ENCODE results near the gene EPHB2.

EPHB2 gene

DNA sequence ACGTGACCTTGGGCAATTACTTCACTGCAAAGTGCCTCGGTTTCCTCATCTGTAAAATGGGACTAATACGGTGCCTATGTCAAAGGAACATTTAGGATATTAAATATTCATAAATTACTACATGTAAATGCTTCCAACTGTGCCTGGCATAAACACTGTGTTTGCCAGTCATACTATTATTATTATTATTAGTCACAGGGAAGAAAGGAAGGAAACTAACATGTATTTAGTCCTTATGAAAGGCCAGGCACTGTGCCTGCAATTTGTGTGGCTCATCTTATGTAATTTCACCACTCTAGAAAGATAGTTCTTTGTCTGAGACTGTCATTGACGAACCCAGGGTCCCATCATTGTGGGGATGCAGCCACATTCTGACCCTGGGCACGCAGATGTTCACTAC lies 45.0 kb downstream of the EPHB2 start:
- no peak overlapping the region for H3K9ac ChIP-seq (ENCODE audit: insufficient read length)
- no peaks in the 10 kb centered on the region for H3K9me3 ChIP-seq (ENCODE audit: low read depth, low read length)
- H3K36me3 ChIP-seq (ENCODE audit: insufficient read depth, low read length), result no peaks in the 10 kb centered on the region
- H3K27ac ChIP-seq, result no peak overlapping the region
- TF ChIP-seq EZH2 (IDR thresholded peaks at IDR 0.05) (no peak), FOXP2 (optimal IDR thresholded peaks at IDR 0.05; ENCODE audit: control extremely low read depth, extremely low read length, insufficient read depth) (no peak), POLR2AphosphoS5 (IDR thresholded peaks at IDR 0.05; ENCODE audit: borderline replicate concordance, low read depth, low read length) (no peak)
- no peak for DNase-seq (ENCODE audit: low read depth, low spot score)
- no peak overlapping the region for H3K4me3 ChIP-seq

DNA sequence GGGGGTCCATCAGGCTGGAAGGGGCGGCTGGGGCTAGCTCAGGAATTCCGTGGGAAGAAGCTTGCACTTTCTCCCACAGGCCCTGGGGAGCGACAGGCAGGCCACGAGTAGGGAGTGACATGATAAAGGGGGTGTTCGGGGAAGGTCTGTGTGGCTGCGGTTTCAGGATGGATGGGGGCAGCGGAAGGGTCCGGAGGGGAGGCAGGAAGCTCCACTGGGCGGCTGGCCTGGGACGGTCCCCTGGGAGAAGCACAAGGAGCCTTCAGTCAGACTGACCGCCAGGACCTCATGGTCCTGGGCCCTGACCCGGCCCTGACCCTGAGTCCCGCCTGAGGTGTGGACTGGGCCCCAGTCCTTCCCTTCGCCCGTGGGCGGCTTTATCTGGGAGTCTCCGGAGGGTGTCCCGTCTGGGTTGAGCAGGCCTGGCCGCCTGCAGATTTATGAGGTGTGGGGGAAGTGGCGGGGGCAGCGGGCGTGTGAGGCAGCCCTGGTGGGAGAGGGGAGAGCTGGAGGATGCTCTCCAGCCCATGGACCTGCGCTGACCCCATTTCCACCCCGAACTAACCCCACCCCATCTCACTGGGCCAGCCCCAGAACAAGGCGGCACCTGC lies 45.6 kb downstream of the EPHB2 start:
- no peak overlapping the region for H3K9ac ChIP-seq (ENCODE audit: insufficient read length)
- no peaks in the 10 kb centered on the region for H3K9me3 ChIP-seq (ENCODE audit: low read depth, low read length)

DNA sequence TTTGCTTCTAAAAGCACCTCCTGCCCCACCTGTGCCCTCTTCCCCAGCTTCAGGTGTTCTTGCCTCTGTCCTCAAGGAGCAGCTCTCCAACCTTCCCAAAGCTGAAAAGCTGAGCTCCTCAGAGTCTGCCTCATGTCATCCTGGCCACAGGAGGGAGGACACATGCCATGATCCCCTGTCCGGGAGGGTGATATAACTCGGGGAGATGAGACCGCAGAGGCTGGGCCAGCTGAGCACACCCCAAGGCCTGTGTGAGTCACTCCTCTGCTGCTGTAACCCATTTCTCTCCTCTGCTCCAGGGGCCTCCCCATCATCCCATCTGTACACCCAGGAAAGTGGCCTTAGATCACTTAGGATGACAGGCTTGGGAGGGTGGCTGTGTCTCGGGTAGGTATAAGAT lies 49.8 kb downstream of the EPHB2 start:
- H3K4me3 ChIP-seq, result no peak overlapping the region
- H3K9ac ChIP-seq (ENCODE audit: insufficient read length), result no peak overlapping the region
- H3K27ac ChIP-seq, result no peak overlapping the region
- no peak for TF ChIP-seq EZH2 (IDR thresholded peaks at IDR 0.05)
- no peak for TF ChIP-seq POLR2AphosphoS5 (IDR thresholded peaks at IDR 0.05; ENCODE audit: borderline replicate concordance, low read depth, low read length)
- TF ChIP-seq FOXP2 (optimal IDR thresholded peaks at IDR 0.05; ENCODE audit: control extremely low read depth, extremely low read length, insufficient read depth), result no peak
- no peak for DNase-seq (ENCODE audit: low read depth, low spot score)
- H3K36me3 ChIP-seq (ENCODE audit: insufficient read depth, low read length), result no peaks in the 10 kb centered on the region
- H3K9me3 ChIP-seq (ENCODE audit: low read depth, low read length), result no peaks in the 10 kb centered on the region

More for the DNA sequence above, 45.6 kb downstream of the EPHB2 start:
- no peak overlapping the region for H3K27ac ChIP-seq
- no peak for DNase-seq (ENCODE audit: low read depth, low spot score)
- TF ChIP-seq FOXP2 (optimal IDR thresholded peaks at IDR 0.05; ENCODE audit: control extremely low read depth, extremely low read length, insufficient read depth), result no peak
- TF ChIP-seq EZH2 (IDR thresholded peaks at IDR 0.05), result no peak
- no peak for TF ChIP-seq POLR2AphosphoS5 (IDR thresholded peaks at IDR 0.05; ENCODE audit: borderline replicate concordance, low read depth, low read length)
- H3K4me3 ChIP-seq, result no peak overlapping the region
- no peaks in the 10 kb centered on the region for H3K36me3 ChIP-seq (ENCODE audit: insufficient read depth, low read length)

DNA sequence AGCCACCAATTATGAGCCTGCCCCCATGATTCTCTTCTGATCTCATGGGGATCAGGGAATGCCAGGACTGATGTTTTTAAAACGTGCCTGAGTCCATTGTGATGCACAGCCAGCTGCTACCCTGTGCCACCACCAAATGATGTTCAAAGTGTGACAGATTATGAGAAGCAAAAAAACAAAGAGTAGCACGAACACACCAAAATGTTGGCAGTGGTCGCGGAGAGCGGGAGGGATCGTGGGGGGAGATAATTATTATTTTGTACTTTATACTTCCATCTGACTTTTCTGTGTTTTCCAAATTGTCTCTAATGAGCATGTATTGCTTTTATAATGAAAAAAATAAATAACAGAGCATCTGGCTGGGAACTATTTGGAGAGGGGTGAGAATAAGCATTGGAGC lies 50.5 kb downstream of the EPHB2 start:
- H3K36me3 ChIP-seq (ENCODE audit: insufficient read depth, low read length), result no peaks in the 10 kb centered on the region
- H3K27ac ChIP-seq, result no peak overlapping the region
- H3K4me3 ChIP-seq, result no peak overlapping the region
- TF ChIP-seq POLR2AphosphoS5 (IDR thresholded peaks at IDR 0.05; ENCODE audit: borderline replicate concordance, low read depth, low read length), result no peak
- no peak for TF ChIP-seq EZH2 (IDR thresholded peaks at IDR 0.05)
- TF ChIP-seq FOXP2 (optimal IDR thresholded peaks at IDR 0.05; ENCODE audit: control extremely low read depth, extremely low read length, insufficient read depth), result no peak
- no peaks in the 10 kb centered on the region for H3K9me3 ChIP-seq (ENCODE audit: low read depth, low read length)
- H3K9ac ChIP-seq (ENCODE audit: insufficient read length), result no peak overlapping the region
- DNase-seq (ENCODE audit: low read depth, low spot score), result no peak

DNA sequence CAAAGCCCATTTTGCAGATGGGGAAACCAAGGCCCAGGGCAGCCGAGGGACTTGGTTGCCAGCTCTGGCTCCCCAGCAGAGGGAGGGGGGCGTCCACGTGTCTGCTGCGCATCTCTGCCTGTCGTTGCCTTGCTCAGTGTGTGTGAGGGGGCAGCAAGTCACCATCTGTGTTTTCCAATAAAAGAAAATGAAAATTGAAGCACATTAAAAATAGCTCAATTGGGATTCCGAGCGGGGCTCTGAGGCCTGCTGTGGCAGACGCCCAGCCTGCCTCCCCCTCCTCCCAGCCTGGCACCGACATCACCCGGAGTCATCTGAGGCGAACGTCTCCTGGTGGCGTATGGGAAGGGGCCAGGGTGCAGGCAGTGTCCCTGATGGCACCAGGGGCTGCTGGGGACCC lies 51.2 kb downstream of the EPHB2 start:
- Histone ChIP-seq H3K9ac (ENCODE audit: insufficient read length) (no peak overlapping the region), H3K27ac (no peak overlapping the region), H3K4me3 (no peak overlapping the region), H3K9me3 (ENCODE audit: low read depth, low read length) (no peaks in the 10 kb centered on the region), H3K36me3 (ENCODE audit: insufficient read depth, low read length) (no peaks in the 10 kb centered on the region)
- TF ChIP-seq FOXP2 (optimal IDR thresholded peaks at IDR 0.05; ENCODE audit: control extremely low read depth, extremely low read length, insufficient read depth), result no peak
- TF ChIP-seq EZH2 (IDR thresholded peaks at IDR 0.05), result no peak
- TF ChIP-seq POLR2AphosphoS5 (IDR thresholded peaks at IDR 0.05; ENCODE audit: borderline replicate concordance, low read depth, low read length), result no peak
- no peak for DNase-seq (ENCODE audit: low read depth, low spot score)

DNA sequence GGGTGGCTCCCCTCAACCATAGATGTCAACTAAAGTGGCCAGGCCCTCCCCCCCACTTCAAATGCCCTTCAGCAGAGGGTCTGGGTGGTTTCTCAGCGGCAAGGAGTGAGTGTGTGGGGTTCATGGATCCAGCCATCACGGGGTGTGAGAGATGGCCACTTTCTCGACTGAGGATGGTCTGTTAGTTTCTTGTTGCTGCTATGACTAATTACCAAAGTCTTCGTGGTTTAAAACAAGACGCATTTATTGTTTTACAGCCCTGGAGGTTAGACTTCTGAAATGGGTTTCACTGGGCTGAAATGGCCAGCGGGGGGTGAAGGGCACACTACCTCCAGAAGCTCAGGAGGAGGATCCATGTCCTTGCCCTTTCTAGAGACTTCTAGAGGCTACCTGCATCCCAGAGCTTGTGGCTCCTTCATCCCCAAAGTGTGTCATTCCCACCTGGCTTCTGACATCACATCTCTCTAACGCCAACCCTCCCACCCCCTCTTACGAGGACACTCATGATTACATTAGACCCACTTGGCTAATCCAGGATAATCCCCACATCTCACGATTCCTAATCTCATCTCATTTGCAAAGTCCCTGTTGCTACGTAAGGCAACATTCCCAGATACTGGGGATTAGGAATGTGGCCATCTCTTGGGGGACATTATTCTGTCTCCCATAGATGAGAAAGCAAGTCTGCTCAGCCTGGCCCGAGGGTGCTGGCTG lies 53.0 kb downstream of the EPHB2 start:
- TF ChIP-seq POLR2AphosphoS5 (IDR thresholded peaks at IDR 0.05; ENCODE audit: borderline replicate concordance, low read depth, low read length) (no peak), FOXP2 (optimal IDR thresholded peaks at IDR 0.05; ENCODE audit: control extremely low read depth, extremely low read length, insufficient read depth) (no peak), EZH2 (IDR thresholded peaks at IDR 0.05) (no peak)
- Histone ChIP-seq H3K9ac (ENCODE audit: insufficient read length) (no peak overlapping the region), H3K36me3 (ENCODE audit: insufficient read depth, low read length) (no peaks in the 10 kb centered on the region), H3K27ac (no peak overlapping the region), H3K4me3 (no peak overlapping the region), H3K9me3 (ENCODE audit: low read depth, low read length) (no peaks in the 10 kb centered on the region)
- DNase-seq (ENCODE audit: low read depth, low spot score), result no peak

DNA sequence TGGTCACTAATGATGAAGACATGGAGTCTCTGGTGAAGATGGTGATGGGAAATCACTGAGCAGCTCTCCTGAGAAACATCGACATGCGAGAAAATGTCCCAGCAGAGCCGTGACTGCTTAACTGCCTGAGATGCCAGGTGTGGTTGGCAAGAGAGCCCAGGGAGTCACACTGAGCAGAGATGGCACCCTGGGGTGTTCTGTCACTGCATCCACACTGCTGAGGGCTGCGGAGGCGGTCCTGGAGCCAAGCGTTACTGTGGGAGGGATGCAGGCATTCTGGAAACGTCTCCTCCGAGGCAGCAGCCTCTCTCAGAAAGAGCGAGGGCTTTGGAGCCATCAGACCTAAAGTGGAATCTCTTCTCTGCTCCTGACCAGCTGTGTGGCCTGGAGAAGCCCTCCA lies 57.2 kb downstream of the EPHB2 start:
- TF ChIP-seq POLR2AphosphoS5 (IDR thresholded peaks at IDR 0.05; ENCODE audit: borderline replicate concordance, low read depth, low read length) (no peak), FOXP2 (optimal IDR thresholded peaks at IDR 0.05; ENCODE audit: control extremely low read depth, extremely low read length, insufficient read depth) (no peak), EZH2 (IDR thresholded peaks at IDR 0.05) (no peak)
- Histone ChIP-seq H3K36me3 (ENCODE audit: insufficient read depth, low read length) (no peaks in the 10 kb centered on the region), H3K4me3 (no peak overlapping the region), H3K27ac (no peak overlapping the region), H3K9me3 (ENCODE audit: low read depth, low read length) (no peaks in the 10 kb centered on the region), H3K9ac (ENCODE audit: insufficient read length) (no peak overlapping the region)
- DNase-seq (ENCODE audit: low read depth, low spot score), result no peak

DNA sequence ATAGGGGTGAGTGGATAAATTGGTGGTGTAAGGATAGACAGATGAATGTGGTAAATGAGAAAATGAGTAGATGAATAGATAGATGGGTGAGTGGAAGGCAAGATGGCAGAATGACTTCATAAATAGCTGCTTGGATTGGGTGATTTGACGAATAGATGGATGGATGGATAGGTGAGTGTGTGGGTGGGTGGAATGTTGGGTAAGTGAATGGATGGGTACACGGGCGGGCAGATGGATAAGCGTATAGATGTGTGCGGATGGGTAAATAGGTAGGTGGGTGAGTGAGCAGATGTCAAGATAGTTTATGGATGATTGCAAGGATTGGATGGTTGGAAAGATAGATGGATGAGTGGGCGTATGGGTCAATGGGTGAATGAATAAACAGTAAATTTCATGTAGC lies 59.3 kb downstream of the EPHB2 start:
- TF ChIP-seq EZH2 (IDR thresholded peaks at IDR 0.05), result no peak
- no peak for TF ChIP-seq POLR2AphosphoS5 (IDR thresholded peaks at IDR 0.05; ENCODE audit: borderline replicate concordance, low read depth, low read length)
- no peak for TF ChIP-seq FOXP2 (optimal IDR thresholded peaks at IDR 0.05; ENCODE audit: control extremely low read depth, extremely low read length, insufficient read depth)
- H3K36me3 ChIP-seq (ENCODE audit: insufficient read depth, low read length), result no peaks in the 10 kb centered on the region
- H3K9me3 ChIP-seq (ENCODE audit: low read depth, low read length), result no peaks in the 10 kb centered on the region
- no peak overlapping the region for H3K9ac ChIP-seq (ENCODE audit: insufficient read length)
- no peak overlapping the region for H3K27ac ChIP-seq
- H3K4me3 ChIP-seq, result no peak overlapping the region
- DNase-seq (ENCODE audit: low read depth, low spot score), result no peak

All from SK-N-MC (cell line).